Fibroblast of lung (primary cell): ENCODE data around the gene PBX1. TPM values are rescaled to one million over a fixed set of nuclear protein-coding genes. Genes with fewer than 3 reads are reported as not detected.

ENCODE experiments used
- DNase-seq, 2 donors: peaks; one replicate each; pipeline versions ENCODE4 v3.0.0 to v3.0.0-alpha.2; 2010; ENCODE audit warnings: low read depth in 2 of 2
- H2AFZ ChIP-seq: 2 replicates; pipeline ENCODE4 v1.5.1; 2012; ENCODE audit warnings: low read length, control low read depth, inconsistent platforms
- H3K27ac ChIP-seq: 2 replicates; pipeline ENCODE4 v1.5.1; 2011; ENCODE audit warnings: low read length, control low read depth; ENCODE audit not compliant: insufficient read depth
- H3K27me3 ChIP-seq: 2 replicates; pipeline ENCODE4 v1.5.1; 2011; ENCODE audit warnings: mild to moderate bottlenecking, low read length; ENCODE audit not compliant: control insufficient read depth, insufficient read depth
- H3K36me3 ChIP-seq: 2 replicates; pipeline ENCODE4 v1.5.1; 2011; ENCODE audit warnings: low read length; ENCODE audit not compliant: control insufficient read depth, insufficient read depth
- H3K4me1 ChIP-seq: 2 replicates; pipeline ENCODE4 v1.5.1; 2011; ENCODE audit warnings: low read length; ENCODE audit not compliant: control insufficient read depth, insufficient read depth; ENCODE audit errors: extremely low read depth
- H3K4me2 ChIP-seq: 2 replicates; pipeline ENCODE4 v1.5.1; 2011; ENCODE audit warnings: low read length, control low read depth; ENCODE audit not compliant: insufficient read depth; ENCODE audit errors: extremely low read depth
- H3K4me3 ChIP-seq, 4 experiments: fragments of 200-600 bp in 1 of 4; sonication (generic) in 1 of 4; replicated peaks in 1 of 4; 2 replicates each; pipeline ENCODE4 v1.5.1; 2011 to 2016; ENCODE audit warnings: low read length in 4 of 4, low read depth in 3 of 4, mild to moderate bottlenecking in 3 of 4, control low read depth in 2 of 4, inconsistent platforms in 1 of 4, mixed read lengths in 1 of 4; ENCODE audit not compliant: insufficient read depth in 1 of 4; ENCODE audit errors: control extremely low read depth in 1 of 4
- H3K79me2 ChIP-seq: 2 replicates; pipeline ENCODE4 v1.5.1; 2012; ENCODE audit warnings: mild to moderate bottlenecking, low read length, inconsistent platforms; ENCODE audit not compliant: control insufficient read depth, insufficient read depth
- H3K9ac ChIP-seq: 2 replicates; pipeline ENCODE4 v1.5.1; 2011; ENCODE audit warnings: mild to moderate bottlenecking, low read length, control low read depth; ENCODE audit not compliant: insufficient read depth
- H3K9me3 ChIP-seq: 2 replicates; pipeline ENCODE4 v1.5.1; 2012; ENCODE audit warnings: low read depth, low read length; ENCODE audit not compliant: control insufficient read depth, insufficient read depth
- H4K20me1 ChIP-seq: 2 replicates; pipeline ENCODE4 v1.5.1; 2011; ENCODE audit warnings: low read length; ENCODE audit not compliant: control insufficient read depth, insufficient read depth; ENCODE audit errors: extremely low read depth
- EZH2 ChIP-seq: IDR thresholded peaks from 2 replicates; pipeline ENCODE4 v1.5.1; 2012; ENCODE audit warnings: low read length, control low read depth, mild to moderate bottlenecking; ENCODE audit errors: missing control alignments
- polyA plus RNA-seq, 2 donors: library from polyadenylated mRNA; depleted of rRNA in 1 of 2; stranded (reverse) in 1 of 2; unstranded in 1 of 2; fragments of >200 nt; gene quantifications; 2 replicates each; pipeline ENCODE4 v1.2.1, GENCODE V29; 2011 to 2012; ENCODE audit warnings: missing spikeins in 1 of 2
- total RNA-seq: library from RNA; depleted of rRNA; stranded (reverse); fragments of >200 nt; gene quantifications from 2 replicates; pipeline ENCODE4 v1.2.1, GENCODE V29; 2014
- TF ChIP-seq, protein P1 (sequence below), 2 donors: IDR thresholded peaks in 1 of 2; conservative IDR thresholded peaks in 1 of 2; 1 replicate in 1 of 2; 2 replicates in 1 of 2; pipeline ENCODE4 v1.5.1; 2011 to 2012; ENCODE audit warnings: low read length in 2 of 2, control low read depth in 1 of 2, inconsistent platforms in 1 of 2, low read depth in 1 of 2, mild to moderate bottlenecking in 1 of 2

Gene PBX1
- total and polyA plus RNA-seq, 2 donors (not counting 1 experiment from before 2014, with no cell fraction given): 43.1 to 46.7 TPM

DNA sequence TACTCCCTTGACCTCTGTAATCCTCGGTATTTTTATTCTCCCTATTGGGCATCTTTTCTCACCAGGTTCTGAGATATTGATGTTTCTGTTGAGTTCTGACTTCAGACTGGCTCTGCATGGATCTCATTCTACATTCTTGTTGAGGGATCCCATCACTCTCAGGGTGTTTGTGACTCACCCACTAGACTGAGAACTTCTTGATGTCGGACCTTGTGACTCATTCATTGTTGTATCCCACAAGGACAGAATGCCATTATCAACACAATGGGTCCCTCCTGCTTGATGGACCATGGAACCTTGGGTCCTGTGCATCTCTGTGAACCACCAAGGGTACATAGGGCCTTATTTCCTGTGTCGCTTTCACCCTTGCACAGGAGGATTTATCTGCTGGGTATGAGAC is 174.1 kb downstream of the PBX1 start:
- Histone ChIP-seq H2AFZ (no peak overlapping the region), H4K20me1 (no peaks in the 10 kb centered on the region), H3K79me2 (no peaks in the 10 kb centered on the region), H3K36me3 (no peaks in the 10 kb centered on the region), H3K27me3 (no peaks in the 10 kb centered on the region), H3K4me3 (no peak overlapping the region), H3K9me3 (no peaks in the 10 kb centered on the region), H3K4me1 (no peaks in the 10 kb centered on the region), H3K4me2 (no peak overlapping the region), H3K9ac (no peak overlapping the region), H3K27ac (no peak overlapping the region)
- peak; percentile 57 to 88 for DNase-seq
- no peak for TF ChIP-seq EZH2
- TF ChIP-seq, protein P1, sequence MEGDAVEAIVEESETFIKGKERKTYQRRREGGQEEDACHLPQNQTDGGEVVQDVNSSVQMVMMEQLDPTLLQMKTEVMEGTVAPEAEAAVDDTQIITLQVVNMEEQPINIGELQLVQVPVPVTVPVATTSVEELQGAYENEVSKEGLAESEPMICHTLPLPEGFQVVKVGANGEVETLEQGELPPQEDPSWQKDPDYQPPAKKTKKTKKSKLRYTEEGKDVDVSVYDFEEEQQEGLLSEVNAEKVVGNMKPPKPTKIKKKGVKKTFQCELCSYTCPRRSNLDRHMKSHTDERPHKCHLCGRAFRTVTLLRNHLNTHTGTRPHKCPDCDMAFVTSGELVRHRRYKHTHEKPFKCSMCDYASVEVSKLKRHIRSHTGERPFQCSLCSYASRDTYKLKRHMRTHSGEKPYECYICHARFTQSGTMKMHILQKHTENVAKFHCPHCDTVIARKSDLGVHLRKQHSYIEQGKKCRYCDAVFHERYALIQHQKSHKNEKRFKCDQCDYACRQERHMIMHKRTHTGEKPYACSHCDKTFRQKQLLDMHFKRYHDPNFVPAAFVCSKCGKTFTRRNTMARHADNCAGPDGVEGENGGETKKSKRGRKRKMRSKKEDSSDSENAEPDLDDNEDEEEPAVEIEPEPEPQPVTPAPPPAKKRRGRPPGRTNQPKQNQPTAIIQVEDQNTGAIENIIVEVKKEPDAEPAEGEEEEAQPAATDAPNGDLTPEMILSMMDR (conservative IDR thresholded peaks at IDR 0.05 in 1 of 2, IDR thresholded peaks at IDR 0.05 in 1 of 2; ENCODE audit: low read depth in 1 of 2, low read length in 2 of 2): no peak

DNA sequence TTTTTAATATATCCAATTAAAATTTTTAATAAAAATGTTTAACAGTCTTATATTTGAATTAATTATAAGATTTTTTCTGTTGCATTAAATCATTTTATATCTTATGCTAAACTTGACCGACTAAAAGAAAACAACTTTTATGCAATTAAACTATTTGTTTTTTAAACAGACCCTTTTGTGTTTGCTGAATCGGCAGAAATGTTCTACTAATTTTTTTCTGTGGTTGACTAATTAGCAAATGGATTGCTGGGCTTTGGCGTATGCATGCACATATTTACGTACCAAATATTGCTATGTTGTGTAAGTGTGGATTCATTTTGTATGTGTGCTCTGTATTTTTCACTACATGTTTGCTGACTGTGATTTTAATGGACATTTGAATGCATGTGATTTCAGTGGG is 174.8 kb downstream of the PBX1 start:
- H3K27me3 ChIP-seq: no peaks in the 10 kb centered on the region
- no peaks in the 10 kb centered on the region for H3K4me1 ChIP-seq
- DNase-seq: no peak
- H3K27ac ChIP-seq: no peak overlapping the region
- no peak overlapping the region for H2AFZ ChIP-seq
- H3K36me3 ChIP-seq: no peaks in the 10 kb centered on the region
- no peak overlapping the region for H3K4me2 ChIP-seq
- no peaks in the 10 kb centered on the region for H3K9me3 ChIP-seq
- TF ChIP-seq, protein P1 (conservative IDR thresholded peaks at IDR 0.05 in 1 of 2, IDR thresholded peaks at IDR 0.05 in 1 of 2; ENCODE audit: low read depth in 1 of 2, low read length in 2 of 2): no peak
- TF ChIP-seq EZH2: no peak
- H4K20me1 ChIP-seq: no peaks in the 10 kb centered on the region
- H3K79me2 ChIP-seq: no peaks in the 10 kb centered on the region
- no peak overlapping the region for H3K9ac ChIP-seq
- no peak overlapping the region for H3K4me3 ChIP-seq

DNA sequence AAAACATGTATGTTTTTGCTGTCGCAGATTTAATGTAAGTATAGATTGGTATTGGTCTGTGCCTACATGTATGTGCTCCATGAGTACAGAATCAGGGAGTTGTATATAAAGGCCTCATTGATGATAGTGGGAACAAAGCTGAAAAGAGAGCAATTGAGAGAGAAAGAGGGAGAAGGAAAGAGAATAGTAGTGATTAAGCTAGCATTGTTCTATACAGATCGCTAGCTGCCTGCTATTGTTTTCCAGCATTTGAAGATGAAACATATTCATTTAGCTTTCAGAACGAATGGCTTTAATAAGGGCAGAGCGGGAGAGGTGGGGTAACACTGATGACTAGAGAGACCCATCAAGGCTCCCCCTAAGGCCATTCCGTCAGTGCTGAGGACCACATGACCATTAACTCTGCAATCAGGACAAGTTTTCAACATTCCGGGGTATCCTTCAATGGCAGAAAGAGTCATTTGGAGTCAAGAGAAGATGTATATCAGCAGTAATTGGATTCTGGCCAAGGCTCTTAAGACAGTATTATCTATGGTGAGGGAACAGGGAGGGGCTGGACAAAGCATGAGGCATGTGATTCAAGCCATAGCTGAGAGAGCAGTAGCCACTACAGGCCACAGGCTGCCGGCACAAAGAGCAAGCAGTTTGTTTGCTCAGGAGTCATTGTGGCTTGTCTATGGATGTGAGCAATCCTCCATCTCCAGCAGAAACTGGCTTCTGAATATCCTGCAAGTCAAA is 176.5 kb downstream of the PBX1 start:
- DNase-seq: peak; percentile 70 to 71
- Histone ChIP-seq H3K9me3 (no peaks in the 10 kb centered on the region), H3K4me1 (no peaks in the 10 kb centered on the region), H3K4me3 (no peak overlapping the region), H3K4me2 (no peak overlapping the region), H2AFZ (no peak overlapping the region), H3K36me3 (no peaks in the 10 kb centered on the region), H3K27me3 (no peaks in the 10 kb centered on the region), H3K27ac (no peak overlapping the region), H3K79me2 (no peaks in the 10 kb centered on the region), H3K9ac (no peak overlapping the region), H4K20me1 (no peaks in the 10 kb centered on the region)
- TF ChIP-seq, protein P1 (conservative IDR thresholded peaks at IDR 0.05 in 1 of 2, IDR thresholded peaks at IDR 0.05 in 1 of 2; ENCODE audit: low read depth in 1 of 2, low read length in 2 of 2): no peak
- TF ChIP-seq EZH2: no peak
